Right atrium auricular region (tissue), 2 donors: ENCODE measurements around the gene LATS1. TPM values are rescaled to one million over a fixed set of nuclear protein-coding genes. Genes with fewer than 3 reads are reported as not detected.
"Not testable (repeated sequence)": the region's sequence is repeated elsewhere in the genome, so short reads cannot be mapped to it uniquely, and the experiment has no call there.

ENCODE experiments used
- DNase-seq: peaks from one replicate; pipeline ENCODE4 v3.0.0-alpha.2; 2019; ENCODE audit warnings: low spot score
- H3K27ac ChIP-seq, 2 donors: fragments of 200-600 bp; sonication (generic); 1 replicate in 1 of 2; 2 replicates in 1 of 2; pipeline ENCODE4 v1.5.1; 2016 to 2019
- H3K27me3 ChIP-seq, 2 donors: fragments of 200-600 bp; sonication (generic); one replicate each; pipeline versions ENCODE4 v1.5.1 to v1.6.0; 2017 to 2019
- H3K36me3 ChIP-seq: fragments of 200-600 bp; sonication (generic); one replicate; pipeline ENCODE4 v1.5.1; 2016
- H3K4me1 ChIP-seq, 2 donors: fragments of 200-600 bp; sonication (generic); one replicate each; pipeline versions ENCODE4 v1.5.1 to v1.6.0; 2017 to 2019
- H3K4me3 ChIP-seq, 2 donors: fragments of 200-600 bp; sonication (generic); 1 replicate in 1 of 2; 2 replicates in 1 of 2; pipeline ENCODE4 v1.5.1; 2017 to 2019; ENCODE audit warnings: mild to moderate bottlenecking in 1 of 2, moderate library complexity in 1 of 2
- H3K9me3 ChIP-seq, 2 donors: fragments of 200-600 bp; sonication (generic); one replicate each; pipeline ENCODE4 v1.5.1; 2019
- total RNA-seq, 2 donors: library from RNA; depleted of rRNA; stranded (reverse); fragments of >200 nt; gene quantifications; one replicate each; pipeline ENCODE4 v1.1.0, GENCODE V29; 2016
- TF ChIP-seq, protein P1 (sequence below), 2 donors: fragments of 200-600 bp; sonication (generic); IDR thresholded peaks; one replicate each; pipeline ENCODE4 v1.5.1; 2019; ENCODE audit warnings: antibody characterized with exemption in 2 of 2

Gene LATS1
- total RNA-seq, 2 donors from 2014 or later = 10.5 to 13.7 TPM

GRCh38 chr6:149694921-149695320 is 23.0 kb downstream of the LATS1 start:
- no peak for DNase-seq
- no peaks in the 10 kb centered on the region for H3K4me1 ChIP-seq
- no peaks in the 10 kb centered on the region for H3K9me3 ChIP-seq
- no peaks in the 10 kb centered on the region for H3K27me3 ChIP-seq
- H3K27ac ChIP-seq = no peak overlapping the region
- no peak overlapping the region for H3K4me3 ChIP-seq
- TF ChIP-seq, protein P1, sequence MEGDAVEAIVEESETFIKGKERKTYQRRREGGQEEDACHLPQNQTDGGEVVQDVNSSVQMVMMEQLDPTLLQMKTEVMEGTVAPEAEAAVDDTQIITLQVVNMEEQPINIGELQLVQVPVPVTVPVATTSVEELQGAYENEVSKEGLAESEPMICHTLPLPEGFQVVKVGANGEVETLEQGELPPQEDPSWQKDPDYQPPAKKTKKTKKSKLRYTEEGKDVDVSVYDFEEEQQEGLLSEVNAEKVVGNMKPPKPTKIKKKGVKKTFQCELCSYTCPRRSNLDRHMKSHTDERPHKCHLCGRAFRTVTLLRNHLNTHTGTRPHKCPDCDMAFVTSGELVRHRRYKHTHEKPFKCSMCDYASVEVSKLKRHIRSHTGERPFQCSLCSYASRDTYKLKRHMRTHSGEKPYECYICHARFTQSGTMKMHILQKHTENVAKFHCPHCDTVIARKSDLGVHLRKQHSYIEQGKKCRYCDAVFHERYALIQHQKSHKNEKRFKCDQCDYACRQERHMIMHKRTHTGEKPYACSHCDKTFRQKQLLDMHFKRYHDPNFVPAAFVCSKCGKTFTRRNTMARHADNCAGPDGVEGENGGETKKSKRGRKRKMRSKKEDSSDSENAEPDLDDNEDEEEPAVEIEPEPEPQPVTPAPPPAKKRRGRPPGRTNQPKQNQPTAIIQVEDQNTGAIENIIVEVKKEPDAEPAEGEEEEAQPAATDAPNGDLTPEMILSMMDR (IDR thresholded peaks at IDR 0.05) = no peak
- peaks cover 19% of the 10 kb centered on the region for H3K36me3 ChIP-seq

GRCh38 chr6:149691201-149691600 is 26.7 kb downstream of the LATS1 start:
- no peak for DNase-seq

GRCh38 chr6:149686230-149686629 is 31.7 kb downstream of the LATS1 start:
- no peak for DNase-seq
- H3K27ac ChIP-seq = peak overlapping the region in 1 of 2 donors; percentile 27
- peaks cover 13% of the 10 kb centered on the region for H3K36me3 ChIP-seq
- H3K27me3 ChIP-seq = no peaks in the 10 kb centered on the region
- H3K9me3 ChIP-seq = no peaks in the 10 kb centered on the region
- H3K4me1 ChIP-seq = peaks cover 0 to 11% of the 10 kb centered on the region in 2 donors
- TF ChIP-seq, protein P1 (IDR thresholded peaks at IDR 0.05) = no peak
- no peak overlapping the region for H3K4me3 ChIP-seq

More at GRCh38 chr6:149691201-149691600, 26.7 kb downstream of the LATS1 start:
- TF ChIP-seq, protein P1 (IDR thresholded peaks at IDR 0.05) = no peak
- Histone ChIP-seq H3K4me3 (no peak overlapping the region), H3K27me3 (no peaks in the 10 kb centered on the region), H3K27ac (no peak overlapping the region), H3K36me3 (peaks cover 19% of the 10 kb centered on the region), H3K4me1 (peaks cover 0 to 9% of the 10 kb centered on the region in 2 donors), H3K9me3 (no peaks in the 10 kb centered on the region)

DNA sequence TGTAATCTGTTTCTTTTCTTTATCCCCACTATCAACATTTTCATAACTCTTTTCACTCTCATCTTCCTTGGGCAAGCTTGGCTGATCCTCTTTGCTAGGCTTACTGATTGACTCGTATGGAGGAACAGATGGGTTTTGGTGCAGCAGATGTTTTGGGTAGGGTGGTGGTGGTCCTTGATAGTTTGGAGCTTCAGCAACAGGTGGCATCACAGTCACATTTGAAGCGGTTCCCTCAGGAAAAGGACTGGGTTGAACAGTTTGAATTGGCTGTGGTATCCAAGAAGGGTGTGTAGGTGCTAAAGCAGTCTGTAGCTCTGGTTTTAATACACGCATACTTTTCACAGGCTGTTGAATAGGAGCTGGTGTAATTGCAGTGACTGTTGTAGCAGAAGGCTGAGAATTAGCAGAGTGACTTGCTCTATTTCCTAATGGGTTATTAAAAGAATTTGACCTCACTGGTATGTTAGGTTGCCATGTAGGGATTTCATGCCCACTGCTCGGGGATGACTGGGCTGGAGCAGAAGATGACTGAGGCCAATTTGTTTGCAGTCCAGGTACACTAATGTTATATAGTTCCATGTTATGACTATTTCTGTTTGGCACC is 34.5 kb downstream of the LATS1 start:
- no peak overlapping the region for H3K4me3 ChIP-seq
- H3K9me3 ChIP-seq = no peaks in the 10 kb centered on the region
- H3K4me1 ChIP-seq = peaks cover 0 to 18% of the 10 kb centered on the region in 2 donors
- H3K36me3 ChIP-seq = peaks cover 13% of the 10 kb centered on the region
- TF ChIP-seq, protein P1 (IDR thresholded peaks at IDR 0.05) = no peak
- H3K27me3 ChIP-seq = no peaks in the 10 kb centered on the region
- H3K27ac ChIP-seq = peak overlapping the region in 1 of 2 donors; percentile 69
- DNase-seq = no peak

GRCh38 chr6:149681845-149682244 is 36.1 kb downstream of the LATS1 start:
- DNase-seq, H3K27me3 ChIP-seq, H3K4me3 ChIP-seq, H3K9me3 ChIP-seq: not testable (repeated sequence)
- Histone ChIP-seq H3K36me3 (peaks cover 20% of the 10 kb centered on the region), H3K4me1 (peaks cover 0 to 16% of the 10 kb centered on the region in 2 donors), H3K27ac (peak overlapping the region in 1 of 2 donors; percentile 8)

DNA sequence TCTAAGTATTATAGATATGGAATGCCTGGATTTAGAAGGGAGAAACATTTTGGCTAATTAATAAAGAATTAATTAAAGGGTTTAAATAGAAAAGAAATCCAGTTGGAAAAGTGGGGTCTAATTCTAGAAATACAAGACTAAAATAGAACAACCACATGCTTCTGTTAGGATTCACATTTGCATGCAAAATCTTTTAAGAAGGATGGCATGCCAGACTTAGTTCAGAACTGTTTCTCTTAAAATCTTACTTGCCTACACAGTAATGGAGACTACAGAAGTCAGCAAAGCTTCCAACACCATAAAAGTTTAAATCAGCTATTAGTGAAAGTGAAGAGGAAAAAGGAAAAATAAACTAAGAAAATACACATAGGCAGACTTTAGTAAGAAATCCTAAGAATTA is 36.7 kb downstream of the LATS1 start:
- peak overlapping the region in 1 of 2 donors; percentile 8 for H3K27ac ChIP-seq

More for the DNA sequence above, 36.7 kb downstream of the LATS1 start:
- peaks cover 24% of the 10 kb centered on the region for H3K36me3 ChIP-seq
- TF ChIP-seq, protein P1 (IDR thresholded peaks at IDR 0.05) = no peak
- DNase-seq = no peak
- H3K4me3 ChIP-seq = no peak overlapping the region
- no peaks in the 10 kb centered on the region for H3K9me3 ChIP-seq
- H3K27me3 ChIP-seq = no peaks in the 10 kb centered on the region
- peaks cover 0 to 10% of the 10 kb centered on the region in 2 donors for H3K4me1 ChIP-seq
